Keratinocyte (primary cell): Measurements from ENCODE around the gene AGTRAP. TPM values are rescaled to one million over a fixed set of nuclear protein-coding genes. Genes with fewer than 3 reads are reported as not detected.

ENCODE experiments used
- DNase-seq: peaks from one replicate; pipeline ENCODE4 v3.0.0-alpha.2; 2011; ENCODE audit warnings: low read depth, missing footprints, low spot score
- FAIRE-seq: peaks from 2 replicates; lab custom pipeline; 2011; peaks lifted over from hg19 to GRCh38; lab: Jason Lieb, UNC
- H2AFZ ChIP-seq: 2 replicates; pipeline ENCODE4 v1.6.0; 2012; ENCODE audit warnings: low read length, control low read depth, inconsistent platforms; ENCODE audit not compliant: control insufficient read depth
- H3K27ac ChIP-seq: 2 replicates; pipeline ENCODE4 v1.5.1; 2011; ENCODE audit warnings: low read length; ENCODE audit not compliant: control insufficient read depth, insufficient read depth
- H3K27me3 ChIP-seq: 3 replicates; pipeline ENCODE4 v1.6.0; 2011; ENCODE audit warnings: low read length; ENCODE audit not compliant: control insufficient read depth, insufficient read depth; ENCODE audit errors: extremely low read depth
- H3K36me3 ChIP-seq, 2 experiments: 2 replicates in 1 of 2; 3 replicates in 1 of 2; pipeline ENCODE4 v1.5.1; 2011; ENCODE audit warnings: low read length in 2 of 2, mild to moderate bottlenecking in 1 of 2; ENCODE audit not compliant: control insufficient read depth in 2 of 2, insufficient read depth in 2 of 2; ENCODE audit errors: extremely low read depth in 1 of 2
- H3K4me1 ChIP-seq: 3 replicates; pipeline ENCODE4 v1.5.1; 2011; ENCODE audit warnings: low read length; ENCODE audit not compliant: control insufficient read depth, insufficient read depth; ENCODE audit errors: extremely low read depth
- H3K4me2 ChIP-seq: 3 replicates; pipeline ENCODE4 v1.6.0; 2011; ENCODE audit warnings: low read depth, low read length; ENCODE audit not compliant: control insufficient read depth, insufficient read depth; ENCODE audit errors: extremely low read depth
- H3K4me3 ChIP-seq, 3 experiments: fragments of 200-600 bp in 1 of 3; sonication (generic) in 1 of 3; 2 replicates in 2 of 3; 3 replicates in 1 of 3; pipeline ENCODE4 v1.5.1; 2011 to 2016; ENCODE audit warnings: low read length in 3 of 3, mild to moderate bottlenecking in 3 of 3, control low read depth in 2 of 3, inconsistent platforms in 1 of 3, low read depth in 1 of 3, mixed read lengths in 1 of 3, mixed run types in 1 of 3, moderate library complexity in 1 of 3; ENCODE audit not compliant: control insufficient read depth in 2 of 3, insufficient read depth in 2 of 3; ENCODE audit errors: extremely low read depth in 1 of 3
- H3K79me2 ChIP-seq: 2 replicates; pipeline ENCODE4 v1.6.0; 2012; ENCODE audit warnings: low read length; ENCODE audit not compliant: control insufficient read depth, insufficient read depth
- H3K9ac ChIP-seq: 3 replicates; pipeline ENCODE4 v1.6.0; 2011; ENCODE audit warnings: low read length; ENCODE audit not compliant: control insufficient read depth, insufficient read depth; ENCODE audit errors: extremely low read depth
- H3K9me1 ChIP-seq: 3 replicates; pipeline ENCODE4 v1.6.0; 2011; ENCODE audit warnings: low read length; ENCODE audit not compliant: control insufficient read depth, insufficient read depth; ENCODE audit errors: extremely low read depth
- H3K9me3 ChIP-seq: 2 replicates; pipeline ENCODE4 v1.5.1; 2012; ENCODE audit warnings: low read depth, low read length; ENCODE audit not compliant: control insufficient read depth
- H4K20me1 ChIP-seq: 3 replicates; pipeline ENCODE4 v1.6.0; 2011; ENCODE audit warnings: low read length; ENCODE audit not compliant: control insufficient read depth, insufficient read depth; ENCODE audit errors: extremely low read depth
- EZH2 ChIP-seq: IDR thresholded peaks from one replicate; pipeline ENCODE4 v1.6.1; 2012; ENCODE audit warnings: inconsistent platforms, mild to moderate bottlenecking, low read length, moderate library complexity
- dilution Hi-C: fragments of 300-500 bp; cut with MboI; formaldehyde crosslinking; loops from one replicate; pipeline ENCODE4 v1.7.0; 2020; ENCODE audit warnings: low sequenced_read_pairs; ENCODE audit not compliant: extremely low pct_ligation_motif_present
- polyA plus RNA-seq, 5 experiments: library from polyadenylated mRNA; depleted of rRNA in 3 of 5; stranded (reverse) in 3 of 5; stranded (forward) in 1 of 5; unstranded in 1 of 5; fragments of >200 nt; gene quantifications; 1 replicate in 1 of 5; 2 replicates in 3 of 5; 3 replicates in 1 of 5; pipeline versions ENCODE4 v1.2.1 to v1.2.3, GENCODE V29; 2011 to 2012; ENCODE audit warnings: missing spikeins in 2 of 5, low read depth in 1 of 5, low replicate concordance in 1 of 5
- TF ChIP-seq, protein P1 (sequence below), 3 experiments: IDR thresholded peaks in 1 of 3; conservative IDR thresholded peaks in 1 of 3; optimal IDR thresholded peaks in 1 of 3; 2 replicates in 2 of 3; 3 replicates in 1 of 3; pipeline versions ENCODE3 to v1.5.1; 2011; ENCODE audit warnings: low read length in 3 of 3, mild to moderate bottlenecking in 3 of 3, moderate library complexity in 2 of 3, control low read depth in 1 of 3, inconsistent platforms in 1 of 3; ENCODE audit not compliant: insufficient read depth in 2 of 3; ENCODE audit errors: extremely low read depth in 1 of 3

AGTRAP gene
- polyA plus RNA-seq, 1 donor (not counting 4 experiments of a cell fraction or from before 2014, with no cell fraction given), result 36.7 TPM

DNA sequence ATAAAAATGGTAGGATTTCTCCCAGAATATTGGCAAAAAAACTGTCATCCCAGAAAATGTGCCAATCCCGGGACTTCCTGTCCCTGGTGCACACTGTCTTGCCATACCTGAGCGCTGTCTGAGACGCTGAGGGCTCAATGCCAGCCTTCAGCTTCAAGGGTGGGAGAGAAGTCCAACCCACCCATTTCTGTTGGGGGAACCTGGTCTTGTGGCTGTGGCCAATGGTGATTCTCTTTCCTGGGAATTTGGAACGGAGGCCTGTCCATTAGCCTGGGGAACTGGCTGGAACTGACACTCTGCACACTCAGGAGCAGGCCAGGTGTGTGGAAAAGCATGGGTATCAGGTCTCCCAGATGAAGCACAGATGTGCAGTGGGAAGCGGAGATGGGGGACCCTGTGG, 63.2 kb downstream of the AGTRAP start:
- Histone ChIP-seq H3K9me1 (no peaks in the 10 kb centered on the region), H3K4me3 (no peak overlapping the region), H3K27me3 (no peaks in the 10 kb centered on the region), H3K4me2 (no peak overlapping the region), H2AFZ (no peak overlapping the region), H3K9me3 (no peaks in the 10 kb centered on the region), H3K27ac (no peak overlapping the region), H3K79me2 (no peaks in the 10 kb centered on the region), H3K9ac (no peak overlapping the region), H4K20me1 (no peaks in the 10 kb centered on the region), H3K4me1 (peaks cover 22% of the 10 kb centered on the region), H3K36me3 (peaks cover 8 to 18% of the 10 kb centered on the region in 2 experiments)
- FAIRE-seq (no peak), DNase-seq (no peak)
- TF ChIP-seq EZH2, result no peak
- TF ChIP-seq, protein P1, sequence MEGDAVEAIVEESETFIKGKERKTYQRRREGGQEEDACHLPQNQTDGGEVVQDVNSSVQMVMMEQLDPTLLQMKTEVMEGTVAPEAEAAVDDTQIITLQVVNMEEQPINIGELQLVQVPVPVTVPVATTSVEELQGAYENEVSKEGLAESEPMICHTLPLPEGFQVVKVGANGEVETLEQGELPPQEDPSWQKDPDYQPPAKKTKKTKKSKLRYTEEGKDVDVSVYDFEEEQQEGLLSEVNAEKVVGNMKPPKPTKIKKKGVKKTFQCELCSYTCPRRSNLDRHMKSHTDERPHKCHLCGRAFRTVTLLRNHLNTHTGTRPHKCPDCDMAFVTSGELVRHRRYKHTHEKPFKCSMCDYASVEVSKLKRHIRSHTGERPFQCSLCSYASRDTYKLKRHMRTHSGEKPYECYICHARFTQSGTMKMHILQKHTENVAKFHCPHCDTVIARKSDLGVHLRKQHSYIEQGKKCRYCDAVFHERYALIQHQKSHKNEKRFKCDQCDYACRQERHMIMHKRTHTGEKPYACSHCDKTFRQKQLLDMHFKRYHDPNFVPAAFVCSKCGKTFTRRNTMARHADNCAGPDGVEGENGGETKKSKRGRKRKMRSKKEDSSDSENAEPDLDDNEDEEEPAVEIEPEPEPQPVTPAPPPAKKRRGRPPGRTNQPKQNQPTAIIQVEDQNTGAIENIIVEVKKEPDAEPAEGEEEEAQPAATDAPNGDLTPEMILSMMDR (optimal IDR thresholded peaks at IDR 0.05 in 1 of 3, IDR thresholded peaks at IDR 0.05 in 1 of 3, conservative IDR thresholded peaks at IDR 0.05 in 1 of 3; ENCODE audit: extremely low read depth in 1 of 3, insufficient read depth in 2 of 3, low read length in 3 of 3), result no peak
- dilution Hi-C loops, result no loop called here

DNA sequence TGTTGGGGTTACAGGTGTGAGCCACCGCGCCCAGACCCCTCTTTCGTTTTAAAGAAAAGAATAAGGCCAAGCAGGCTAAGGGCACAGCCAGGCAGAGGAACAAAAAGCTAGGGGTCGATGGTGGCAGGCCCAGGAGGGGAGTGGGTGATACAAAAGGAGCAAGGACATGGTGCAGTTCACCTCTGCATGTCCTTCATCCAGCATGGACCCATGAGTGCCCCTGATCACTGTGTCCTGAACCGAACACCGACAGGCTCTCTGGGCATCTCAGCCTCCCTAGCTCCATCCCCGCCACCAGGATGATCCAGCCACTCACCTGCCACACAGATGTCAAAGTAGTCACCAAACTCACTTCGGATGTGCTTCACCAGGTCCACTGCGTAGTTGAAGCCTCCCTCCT, 64.0 kb downstream of the AGTRAP start:
- H3K4me2 ChIP-seq, result no peak overlapping the region
- no peak for FAIRE-seq
- dilution Hi-C loops, result no loop called here
- no peak overlapping the region for H3K27ac ChIP-seq
- H2AFZ ChIP-seq, result no peak overlapping the region
- H3K79me2 ChIP-seq, result no peaks in the 10 kb centered on the region
- no peak overlapping the region for H3K9ac ChIP-seq
- no peaks in the 10 kb centered on the region for H4K20me1 ChIP-seq
- H3K9me1 ChIP-seq, result no peaks in the 10 kb centered on the region
- DNase-seq, result no peak
- H3K27me3 ChIP-seq, result no peaks in the 10 kb centered on the region
- peaks cover 8 to 18% of the 10 kb centered on the region in 2 experiments for H3K36me3 ChIP-seq
- H3K9me3 ChIP-seq, result no peaks in the 10 kb centered on the region
- H3K4me1 ChIP-seq, result peaks cover 30% of the 10 kb centered on the region
- TF ChIP-seq, protein P1 (optimal IDR thresholded peaks at IDR 0.05 in 1 of 3, IDR thresholded peaks at IDR 0.05 in 1 of 3, conservative IDR thresholded peaks at IDR 0.05 in 1 of 3; ENCODE audit: extremely low read depth in 1 of 3, insufficient read depth in 2 of 3, low read length in 3 of 3), result no peak
- no peak for TF ChIP-seq EZH2
- H3K4me3 ChIP-seq, result no peak overlapping the region
